Effector memory CD8-positive, alpha-beta T cell (primary cell): ENCODE measurements around the gene UHRF2.
"Not testable (repeated sequence)": the region's sequence is repeated elsewhere in the genome, so short reads cannot be mapped to it uniquely, and the experiment has no call there.

Source experiments
- ATAC-seq: fragments of 150-1000 bp; cut with Tn5 transposase; replicated peaks from 2 replicates; pipeline ENCODE4 v1.10.0; 2021; ENCODE audit warnings: mild to moderate bottlenecking, moderate library complexity
- DNase-seq, 3 experiments: peaks; one replicate each; pipeline ENCODE4 v3.0.0; 2021
- H3K27ac Mint-ChIP-seq, 2 donors: one replicate each; pipeline ENCODE4 v1.8.0; 2022; ENCODE audit warnings: mild to moderate bottlenecking in 2 of 2, mixed read lengths in 2 of 2, moderate library complexity in 2 of 2
- H3K27me3 Mint-ChIP-seq, 2 donors: one replicate each; pipeline ENCODE4 v1.8.0; 2022; ENCODE audit warnings: mixed read lengths in 2 of 2
- H3K36me3 Mint-ChIP-seq: one replicate; pipeline ENCODE4 v1.8.0; 2022; ENCODE audit warnings: mild to moderate bottlenecking, moderate library complexity, mixed read lengths; ENCODE audit not compliant: insufficient read depth
- H3K4me1 Mint-ChIP-seq, 2 donors: one replicate each; pipeline ENCODE4 v1.8.0; 2022; ENCODE audit warnings: low read depth in 2 of 2, mixed read lengths in 2 of 2
- H3K4me3 Mint-ChIP-seq, 2 donors: one replicate each; pipeline ENCODE4 v1.8.0; 2022; ENCODE audit warnings: mild to moderate bottlenecking in 2 of 2, mixed read lengths in 2 of 2, moderate library complexity in 2 of 2
- H3K9me3 Mint-ChIP-seq, 2 donors: one replicate each; pipeline ENCODE4 v1.8.0; 2022; ENCODE audit warnings: mixed read lengths in 2 of 2
- total RNA-seq, 9 experiments: gene quantifications; one replicate each; lab custom pipeline; 2026; lab: John Stamatoyannopoulos, UW

The UHRF2 gene
- total RNA-seq, result 78.1 to 234 (median 195) reads per million in 9 experiments

GRCh38 chr9:6412487-6413364 is at the start of gene UHRF2:
Gene UHRF2 (plus strand): TSS chr9:6413199. CDS start chr9:6413491, 292 bp downstream.
- DNase-seq, result peak; percentile 93 to 96 (median 94)
- Mint-ChIP-seq H3K4me1 (peaks cover 22 to 36% of the 10 kb centered on the region in 2 donors), H3K27ac (peak within 1 kb of the TSS; percentile 90 to 93), H3K36me3 (peaks cover 26% of the 10 kb centered on the region), H3K27me3 (no peaks in the 10 kb centered on the region), H3K4me3 (peak within 1 kb of the TSS; percentile 83 to 86), H3K9me3 (no peaks in the 10 kb centered on the region)
- ATAC-seq, result peak; percentile 86

- H3K27me3 Mint-ChIP-seq, result peaks cover 7 to 10% of the 10 kb centered on the region in 2 donors
Observed at GRCh38 chr9:6367128-6367890, 45.7 kb upstream of the UHRF2 start.

GRCh38 chr9:6368831-6369230 is 44.2 kb upstream of the UHRF2 start:
- H3K4me3 Mint-ChIP-seq, result no peak overlapping the region
- peaks cover 5 to 8% of the 10 kb centered on the region in 2 donors for H3K27me3 Mint-ChIP-seq
- DNase-seq (no peak), ATAC-seq (no peak)
- H3K9me3 Mint-ChIP-seq, result no peaks in the 10 kb centered on the region
- H3K4me1 Mint-ChIP-seq, result no peaks in the 10 kb centered on the region
- no peak overlapping the region for H3K27ac Mint-ChIP-seq
- H3K36me3 Mint-ChIP-seq, result no peaks in the 10 kb centered on the region

More at GRCh38 chr9:6367128-6367890, 45.7 kb upstream of the UHRF2 start:
- Mint-ChIP-seq H3K4me3 (no peak overlapping the region), H3K27ac (no peak overlapping the region), H3K36me3 (no peaks in the 10 kb centered on the region), H3K9me3 (no peaks in the 10 kb centered on the region), H3K4me1 (no peaks in the 10 kb centered on the region)
- DNase-seq (no peak), ATAC-seq (no peak)

- H3K9me3 Mint-ChIP-seq, H3K36me3 Mint-ChIP-seq, DNase-seq: not testable (repeated sequence)
Observed at GRCh38 chr9:6381477-6382012, 31.5 kb upstream of the UHRF2 start.

GRCh38 chr9:6382681-6383080 is 30.3 kb upstream of the UHRF2 start:
- DNase-seq (no peak), ATAC-seq (no peak)
- Mint-ChIP-seq H3K4me1 (no peaks in the 10 kb centered on the region), H3K27me3 (peaks cover 9 to 17% of the 10 kb centered on the region in 2 donors), H3K4me3 (no peak overlapping the region), H3K36me3 (no peaks in the 10 kb centered on the region), H3K27ac (no peak overlapping the region), H3K9me3 (no peaks in the 10 kb centered on the region)

More at GRCh38 chr9:6381477-6382012, 31.5 kb upstream of the UHRF2 start:
- H3K4me3 Mint-ChIP-seq, ATAC-seq, H3K4me1 Mint-ChIP-seq, H3K27ac Mint-ChIP-seq: not testable (repeated sequence)
- peaks cover 20 to 23% of the 10 kb centered on the region in 2 donors for H3K27me3 Mint-ChIP-seq

GRCh38 chr9:6383551-6384225 is 29.3 kb upstream of the UHRF2 start:
- Mint-ChIP-seq H3K36me3 (no peaks in the 10 kb centered on the region), H3K9me3 (no peaks in the 10 kb centered on the region), H3K4me1 (no peaks in the 10 kb centered on the region), H3K27ac (no peak overlapping the region), H3K27me3 (peaks cover 0 to 14% of the 10 kb centered on the region in 2 donors), H3K4me3 (no peak overlapping the region)
- no peak for ATAC-seq
- DNase-seq, result no peak

GRCh38 chr9:6384732-6385131 is 28.3 kb upstream of the UHRF2 start:
- ATAC-seq (no peak), DNase-seq (no peak)
- Mint-ChIP-seq H3K27me3 (peaks cover 0 to 4% of the 10 kb centered on the region in 2 donors), H3K36me3 (no peaks in the 10 kb centered on the region), H3K4me1 (no peaks in the 10 kb centered on the region), H3K9me3 (no peaks in the 10 kb centered on the region), H3K4me3 (no peak overlapping the region), H3K27ac (peak overlapping the region in 1 of 2 donors; percentile 19)

- Mint-ChIP-seq H3K4me3 (no peak overlapping the region), H3K27ac (no peak overlapping the region), H3K36me3 (no peaks in the 10 kb centered on the region), H3K27me3 (peaks cover 0 to 9% of the 10 kb centered on the region in 2 donors), H3K9me3 (no peaks in the 10 kb centered on the region), H3K4me1 (no peaks in the 10 kb centered on the region)
- DNase-seq (no peak), ATAC-seq (no peak)
Observed at GRCh38 chr9:6399071-6399470, 13.9 kb upstream of the UHRF2 start.

- no peak overlapping the region for H3K4me3 Mint-ChIP-seq
- H3K36me3 Mint-ChIP-seq, result no peaks in the 10 kb centered on the region
- no peaks in the 10 kb centered on the region for H3K4me1 Mint-ChIP-seq
- no peaks in the 10 kb centered on the region for H3K27me3 Mint-ChIP-seq
- no peaks in the 10 kb centered on the region for H3K9me3 Mint-ChIP-seq
- no peak for ATAC-seq
- H3K27ac Mint-ChIP-seq, result no peak overlapping the region
- DNase-seq, result no peak
Observed at GRCh38 chr9:6405371-6405770, 7.6 kb upstream of the UHRF2 start.

- Mint-ChIP-seq H3K9me3 (no peaks in the 10 kb centered on the region), H3K36me3 (peaks cover 1% of the 10 kb centered on the region), H3K27me3 (no peaks in the 10 kb centered on the region), H3K4me1 (peaks cover 3% of the 10 kb centered on the region in 2 donors), H3K27ac (no peak overlapping the region), H3K4me3 (no peak overlapping the region)
- DNase-seq, result no peak
- no peak for ATAC-seq
Observed at GRCh38 chr9:6407778-6408177, 5.2 kb upstream of the UHRF2 start.

- H3K9me3 Mint-ChIP-seq, result no peaks in the 10 kb centered on the region
Observed at GRCh38 chr9:6408320-6408719, 4.7 kb upstream of the UHRF2 start.

GRCh38 chr9:6409811-6410210 is 3.2 kb upstream of the UHRF2 start:
- ATAC-seq (no peak), DNase-seq (no peak)
- Mint-ChIP-seq H3K27me3 (no peaks in the 10 kb centered on the region), H3K36me3 (peaks cover 10% of the 10 kb centered on the region), H3K27ac (no peak overlapping the region), H3K4me3 (no peak overlapping the region), H3K4me1 (peaks cover 8 to 12% of the 10 kb centered on the region in 2 donors), H3K9me3 (no peaks in the 10 kb centered on the region)

More at GRCh38 chr9:6408320-6408719, 4.7 kb upstream of the UHRF2 start:
- ATAC-seq (no peak), DNase-seq (no peak)
- no peaks in the 10 kb centered on the region for H3K27me3 Mint-ChIP-seq
- peaks cover 5% of the 10 kb centered on the region for H3K36me3 Mint-ChIP-seq
- no peak overlapping the region for H3K4me3 Mint-ChIP-seq
- no peak overlapping the region for H3K27ac Mint-ChIP-seq
- peaks cover 3% of the 10 kb centered on the region in 2 donors for H3K4me1 Mint-ChIP-seq

GRCh38 chr9:6410633-6411032 is 2.4 kb upstream of the UHRF2 start:
- Mint-ChIP-seq H3K4me1 (peaks cover 11 to 20% of the 10 kb centered on the region in 2 donors), H3K27me3 (no peaks in the 10 kb centered on the region), H3K27ac (peak overlapping the region in 1 of 2 donors; percentile 12), H3K36me3 (peaks cover 11% of the 10 kb centered on the region), H3K9me3 (no peaks in the 10 kb centered on the region), H3K4me3 (no peak overlapping the region)
- DNase-seq (no peak), ATAC-seq (no peak)
